Endothelial cell of umbilical vein (primary cell): ENCODE data around the gene PTMA. TPM values are rescaled to one million over a fixed set of nuclear protein-coding genes. Genes with fewer than 3 reads are reported as not detected.

Source experiments
- BruUV-seq: library from RNA; stranded (reverse); fragments of 400-500 nt; replicated peaks from 2 replicates; lab custom pipeline; 2021; lab: Mats Ljungman, UMichigan
- CTCF ChIA-PET: fragments of 300-600, 350-600 bp; sonication (Branson Sonifier 250); formaldehyde crosslinking; loops from one replicate; lab custom pipeline; 2021; ENCODE audit warnings: antibody characterized with exemption, inconsistent platforms; lab: Charles Lee
- POLR2A ChIA-PET: fragments of 300-600, 350-600 bp; sonication (Branson Sonifier 250); formaldehyde crosslinking; loops from one replicate; lab custom pipeline; 2021; ENCODE audit warnings: antibody characterized with exemption, inconsistent platforms; lab: Charles Lee
- DNase-seq: peaks from one replicate; pipeline ENCODE4 v3.0.0-alpha.2; 2011; ENCODE audit warnings: low read depth, low spot score
- FAIRE-seq: peaks from 2 replicates; lab custom pipeline; 2011; peaks lifted over from hg19 to GRCh38; lab: Jason Lieb, UNC
- H2AFZ ChIP-seq: 2 replicates; pipeline ENCODE4 v1.6.0; 2012; ENCODE audit warnings: low read depth, low read length, control low read depth, inconsistent platforms
- H3K27ac ChIP-seq: 2 replicates; pipeline ENCODE4 v1.5.1; 2011; ENCODE audit warnings: low read depth, mild to moderate bottlenecking, control low read depth, low read length, moderate library complexity; ENCODE audit not compliant: insufficient read depth
- H3K27me3 ChIP-seq, 2 experiments: 2 replicates each; pipeline versions ENCODE4 v1.6.0 to v1.6.1; 2011; ENCODE audit warnings: low read length in 2 of 2, mixed read lengths in 1 of 2; ENCODE audit not compliant: control insufficient read depth in 2 of 2, insufficient read depth in 2 of 2
- H3K36me3 ChIP-seq, 2 experiments: 2 replicates in 1 of 2; 3 replicates in 1 of 2; pipeline ENCODE4 v1.5.1; 2011; ENCODE audit warnings: low read length in 2 of 2, mild to moderate bottlenecking in 1 of 2, moderate library complexity in 1 of 2; ENCODE audit not compliant: control insufficient read depth in 2 of 2, insufficient read depth in 2 of 2; ENCODE audit errors: extremely low read depth in 1 of 2
- H3K4me1 ChIP-seq: 3 replicates; pipeline ENCODE4 v1.5.1; 2011; ENCODE audit warnings: mild to moderate bottlenecking, low read length; ENCODE audit not compliant: control insufficient read depth, insufficient read depth; ENCODE audit errors: extremely low read depth
- H3K4me2 ChIP-seq: 2 replicates; pipeline ENCODE4 v1.6.1; 2011; ENCODE audit warnings: low read length, control low read depth, mixed read lengths; ENCODE audit not compliant: insufficient read depth
- H3K4me3 ChIP-seq, 3 experiments: fragments of 200-600 bp in 1 of 3; sonication (generic), shearing (Covaris generic) in 1 of 3; replicated peaks in 1 of 3; 2 replicates each; pipeline ENCODE4 v1.5.1; 2011 to 2016; ENCODE audit warnings: control low read depth in 3 of 3, low read length in 3 of 3, mild to moderate bottlenecking in 2 of 3, inconsistent platforms in 1 of 3, low read depth in 1 of 3, moderate library complexity in 1 of 3; ENCODE audit not compliant: insufficient read depth in 1 of 3
- H3K79me2 ChIP-seq: 2 replicates; pipeline ENCODE4 v1.6.0; 2012; ENCODE audit warnings: low read length, inconsistent platforms; ENCODE audit not compliant: control insufficient read depth, insufficient read depth
- H3K9ac ChIP-seq: replicated peaks from 2 replicates; pipeline ENCODE3; 2011; ENCODE audit warnings: low read length, control low read depth; ENCODE audit not compliant: insufficient read depth; ENCODE audit errors: extremely low read depth
- H3K9me1 ChIP-seq: replicated peaks from 3 replicates; pipeline ENCODE4 v1.6.0; 2011; ENCODE audit warnings: mild to moderate bottlenecking, low read length; ENCODE audit not compliant: control insufficient read depth, insufficient read depth; ENCODE audit errors: extremely low read depth
- H3K9me3 ChIP-seq: replicated peaks from 2 replicates; pipeline ENCODE4 v1.5.1; 2012; ENCODE audit warnings: low read length, inconsistent platforms; ENCODE audit not compliant: control insufficient read depth, insufficient read depth
- H4K20me1 ChIP-seq: replicated peaks from 2 replicates; pipeline ENCODE3; 2011; ENCODE audit warnings: mild to moderate bottlenecking, low read length; ENCODE audit not compliant: control insufficient read depth, insufficient read depth; ENCODE audit errors: extremely low read depth
- CTCF ChIP-seq, 2 donors: IDR thresholded peaks; 1 replicate in 1 of 2; 2 replicates in 1 of 2; pipeline ENCODE4 v1.5.1; 2011; ENCODE audit warnings: low read length in 2 of 2, mild to moderate bottlenecking in 2 of 2, moderate library complexity in 2 of 2, control low read depth in 1 of 2, inconsistent platforms in 1 of 2, low read depth in 1 of 2; ENCODE audit not compliant: insufficient read depth in 1 of 2; ENCODE audit errors: extremely low read depth in 1 of 2
- EZH2 ChIP-seq: IDR thresholded peaks from 2 replicates; pipeline ENCODE4 v1.6.1; 2012; ENCODE audit warnings: borderline replicate concordance, low read depth, mild to moderate bottlenecking, moderate library complexity, low read length, inconsistent platforms; ENCODE audit not compliant: severe bottlenecking
- FOS ChIP-seq: IDR thresholded peaks from 2 replicates; pipeline ENCODE4 v1.6.1; 2011; ENCODE audit warnings: mild to moderate bottlenecking, low read length, moderate library complexity, borderline replicate concordance; ENCODE audit not compliant: insufficient read depth
- GATA2 ChIP-seq: IDR thresholded peaks from 2 replicates; pipeline ENCODE4 v1.7.0; 2011; ENCODE audit warnings: low read depth, mild to moderate bottlenecking, moderate library complexity, mixed read lengths, low read length; ENCODE audit not compliant: insufficient read length, insufficient read depth
- JUN ChIP-seq: IDR thresholded peaks from 2 replicates; pipeline ENCODE4 v1.6.1; 2011; ENCODE audit warnings: borderline replicate concordance, low read depth; ENCODE audit not compliant: insufficient read length, insufficient read depth
- MAX ChIP-seq: IDR thresholded peaks from 2 replicates; pipeline ENCODE4 v1.6.1; 2011; ENCODE audit not compliant: insufficient read depth, insufficient read length
- MYC ChIP-seq: IDR thresholded peaks from one replicate; pipeline ENCODE4 v1.6.1; 2011; ENCODE audit warnings: mild to moderate bottlenecking, low read depth, low read length
- POLR2A ChIP-seq: IDR thresholded peaks from 2 replicates; pipeline ENCODE4 v1.6.1; 2012; ENCODE audit warnings: low read depth, mild to moderate bottlenecking, control low read depth, low read length
- POLR2AphosphoS5 ChIP-seq: IDR thresholded peaks from 2 replicates; pipeline ENCODE4 v1.6.1; 2012; ENCODE audit warnings: low read depth, mild to moderate bottlenecking, control low read depth, low read length, moderate library complexity; ENCODE audit not compliant: insufficient read depth
- dilution Hi-C: fragments of 300-500 bp; cut with MboI; formaldehyde crosslinking; loops from one replicate; pipeline ENCODE4 v1.15.0; 2019; ENCODE audit warnings: low sequenced_read_pairs; ENCODE audit not compliant: extremely low pct_ligation_motif_present
- intact Hi-C: fragments of 100-400 bp; cut with micrococcal nuclease; formaldehyde crosslinking; loops from one replicate; pipeline ENCODE4 v1.10.0; 2022
- polyA plus RNA-seq, 4 experiments: library from polyadenylated mRNA; depleted of rRNA in 3 of 4; stranded (reverse) in 3 of 4; unstranded in 1 of 4; fragments of >200 nt; gene quantifications; 2 replicates each; pipeline versions ENCODE4 v1.2.1 to v1.2.3, GENCODE V29; 2011 to 2012; ENCODE audit warnings: missing spikeins in 1 of 4
- total RNA-seq: library from RNA; stranded (reverse); gene quantifications from 2 replicates; pipeline ENCODE4 v1.2.3, GENCODE V29; 2021

The PTMA gene
- total and polyA plus RNA-seq, 2 donors (not counting 3 experiments of a cell fraction or from before 2014, with no cell fraction given), result 404 to 1,488 TPM

- no peak overlapping the region for H3K4me3 ChIP-seq
- no peak for FAIRE-seq
Measured at GRCh38 chr2:231696004-231696367, 12.3 kb upstream of the PTMA start.

More at GRCh38 chr2:231696004-231696367, 12.3 kb upstream of the PTMA start:
- H3K79me2 ChIP-seq, result no peaks in the 10 kb centered on the region
- no peaks in the 10 kb centered on the region for H4K20me1 ChIP-seq
- TF ChIP-seq FOS (no peak), POLR2AphosphoS5 (no peak), MYC (no peak), CTCF (IDR thresholded peaks at IDR 0.05; ENCODE audit: extremely low read depth in 1 of 2, insufficient read depth in 1 of 2, low read depth in 1 of 2, low read length in 2 of 2) (no peak), EZH2 (no peak), JUN (no peak), GATA2 (no peak), POLR2A (no peak), MAX (no peak)
- no peaks in the 10 kb centered on the region for H3K9me3 ChIP-seq
- intact Hi-C loops, result no loop called here
- no peak overlapping the region for H2AFZ ChIP-seq
- H3K27ac ChIP-seq, result no peak overlapping the region
- H3K27me3 ChIP-seq, result no peaks in the 10 kb centered on the region
- H3K9ac ChIP-seq, result no peak overlapping the region
- H3K9me1 ChIP-seq, result no peaks in the 10 kb centered on the region
- no TSS peak for BruUV-seq
- POLR2A ChIA-PET, result no interaction called here
- CTCF ChIA-PET, result interaction anchor here (1.5 to 2.0 kb wide), 2 partner anchors 18 to 21 kb away, joined by 5 to 6 read pairs; no protein-coding TSS in a partner anchor
- no peak overlapping the region for H3K4me2 ChIP-seq
- DNase-seq, result no peak
- H3K4me1 ChIP-seq, result no peaks in the 10 kb centered on the region
- no peaks in the 10 kb centered on the region for H3K36me3 ChIP-seq
- dilution Hi-C loops, result no loop called here
